Stimulated activated CD4-positive, alpha-beta T cell treated with anti-CD3 and anti-CD28 coated beads, TNF-alpha, amount 100 ng/mL, for 1 hour (primary cell): ENCODE data around the gene IYD.
"Not testable (repeated sequence)": the region's sequence is repeated elsewhere in the genome, so short reads cannot be mapped to it uniquely, and the experiment has no call there.

Source experiments
- DNase-seq, 3 donors: peaks; one replicate each; pipeline ENCODE4 v3.0.0-alpha.2; 2020; ENCODE audit warnings: low read depth in 3 of 3, low spot score in 1 of 3

The IYD gene

DNA sequence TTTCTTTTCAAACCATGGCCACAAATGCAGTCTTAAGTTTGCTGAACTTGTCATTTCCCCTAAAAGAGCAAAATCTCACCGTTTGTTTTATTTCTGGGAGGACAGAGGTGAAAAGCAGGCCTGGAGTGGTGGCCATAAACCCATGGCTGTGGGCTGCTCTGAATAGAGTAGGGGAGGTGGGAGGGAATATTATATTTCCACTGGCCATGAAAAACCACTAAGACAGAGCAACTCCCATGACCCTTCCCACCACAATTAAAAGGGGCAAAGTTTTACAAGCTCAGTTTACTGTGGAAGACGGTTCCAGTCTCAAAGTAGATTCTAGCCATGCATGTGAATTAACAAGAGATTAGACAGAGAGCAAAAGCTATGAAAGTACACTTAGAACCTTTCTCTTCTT, 59.0 kb downstream of the IYD start:
- no peak for DNase-seq

DNA sequence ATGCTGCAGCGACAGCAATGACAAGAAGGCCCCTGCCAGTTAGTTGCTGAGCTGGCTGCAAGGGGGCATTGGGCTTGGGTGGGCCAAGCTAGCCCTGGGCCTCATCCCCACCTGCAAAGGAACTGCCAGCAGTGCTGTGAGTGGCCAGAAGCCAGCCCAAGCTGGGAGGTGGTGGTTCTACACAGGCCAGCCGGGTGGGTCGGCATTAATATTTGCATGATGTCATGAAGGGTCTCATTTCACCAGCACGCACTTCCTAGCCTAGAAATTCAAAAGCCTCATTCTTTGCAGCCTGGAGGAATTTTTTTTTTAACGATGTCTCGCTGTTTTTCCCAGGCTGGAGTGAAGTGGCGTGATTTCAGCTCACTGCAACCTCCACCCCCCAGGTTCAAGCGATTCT, 62.0 kb downstream of the IYD start:
- no peak for DNase-seq

DNA sequence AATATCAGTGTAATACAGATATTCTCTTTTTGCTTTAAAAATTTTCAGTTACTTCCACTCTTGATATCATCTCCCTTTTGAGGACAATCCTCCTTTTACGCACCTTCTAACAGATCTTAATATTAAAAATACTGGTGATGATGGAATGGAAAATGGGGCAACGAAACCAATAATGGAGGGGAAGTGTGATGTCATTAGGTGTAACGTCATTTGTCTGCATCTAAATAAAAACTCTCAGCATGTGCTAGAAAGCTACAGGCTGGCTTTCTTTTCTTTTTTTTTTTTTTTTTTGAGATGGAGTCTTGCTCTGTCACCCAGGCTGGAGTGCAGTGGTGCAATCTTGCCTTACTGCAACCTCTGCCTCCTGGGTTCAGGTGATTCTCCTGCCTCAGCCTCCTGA, 66.5 kb downstream of the IYD start:
- DNase-seq, result no peak

DNA sequence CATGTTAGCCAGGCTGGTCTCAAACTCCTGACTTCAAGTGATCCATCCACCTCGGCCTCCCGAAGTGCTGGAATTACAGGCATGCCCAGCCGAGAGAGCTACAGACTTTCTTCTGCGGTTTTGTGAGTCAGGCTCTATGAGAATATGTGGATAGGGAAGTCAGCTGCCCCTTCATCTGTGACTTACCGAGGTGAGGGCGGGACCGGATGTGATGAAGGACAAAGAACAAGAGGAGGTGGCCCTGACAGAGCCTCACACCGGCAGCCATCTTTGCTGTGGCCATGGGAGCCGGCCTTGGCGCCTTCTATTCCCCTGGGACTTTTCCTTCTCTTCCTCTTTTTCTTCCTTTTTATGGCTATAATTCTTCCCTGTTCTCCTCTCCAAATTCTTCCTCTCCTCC, 67.0 kb downstream of the IYD start:
- no peak for DNase-seq

DNA sequence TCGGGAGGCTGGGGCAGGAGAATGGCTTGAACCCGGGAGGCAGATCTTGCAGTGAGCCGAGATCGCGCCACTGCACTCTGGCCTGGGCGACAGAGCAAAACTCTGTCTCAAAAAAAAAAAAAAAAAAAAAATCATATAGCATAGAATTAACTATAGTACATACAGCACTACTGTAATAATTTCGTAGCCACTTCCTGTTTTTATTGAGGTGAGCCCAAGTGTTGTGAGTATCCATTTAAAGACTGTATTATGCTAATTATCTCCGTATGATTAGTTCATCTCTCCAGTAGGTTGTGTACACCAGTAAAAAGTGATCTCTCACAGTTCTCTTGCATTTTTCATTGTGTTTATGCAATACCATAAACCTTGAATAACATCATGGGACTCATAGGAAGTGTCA, 70.6 kb downstream of the IYD start:
- no peak for DNase-seq

DNA sequence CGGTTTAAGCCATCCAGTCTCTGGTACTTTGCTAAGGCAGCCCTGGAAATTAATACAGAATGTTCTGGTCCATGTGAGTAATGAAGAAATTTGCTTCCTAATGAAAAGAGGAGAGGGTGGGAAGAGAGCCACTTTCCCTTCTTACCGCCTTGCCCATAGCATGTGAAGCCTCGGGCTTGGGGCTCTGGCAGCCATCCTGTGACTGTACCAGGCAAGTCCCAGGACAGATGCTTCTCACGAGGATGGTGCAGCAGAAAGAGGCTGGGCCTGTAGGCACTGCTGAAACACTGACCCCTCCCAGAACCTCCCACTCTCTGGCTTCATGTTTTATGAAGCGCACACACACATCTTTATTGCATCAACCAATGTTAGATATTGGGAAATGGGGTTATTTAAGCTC, 74.8 kb downstream of the IYD start:
- no peak for DNase-seq

DNA sequence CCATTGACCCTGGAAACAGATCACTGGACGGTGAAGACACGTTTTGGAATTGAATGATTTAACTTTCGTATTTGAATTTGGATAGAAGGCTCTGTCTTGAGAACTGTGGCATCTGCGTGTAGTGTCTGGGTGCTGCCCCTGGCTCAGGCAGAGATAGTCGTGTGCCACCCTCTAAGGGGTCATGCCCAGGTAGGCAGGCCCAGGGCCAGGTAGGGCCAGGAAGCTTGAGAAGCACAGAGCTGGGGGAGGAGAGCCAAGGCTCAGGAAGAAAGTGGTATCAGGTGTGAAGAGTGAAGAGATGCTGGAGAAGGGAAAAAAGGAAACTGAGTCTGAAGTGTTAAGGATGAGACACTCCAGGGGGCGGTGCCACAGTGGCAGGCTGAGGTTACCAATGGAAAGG, 75.5 kb downstream of the IYD start:
- no peak for DNase-seq

DNA sequence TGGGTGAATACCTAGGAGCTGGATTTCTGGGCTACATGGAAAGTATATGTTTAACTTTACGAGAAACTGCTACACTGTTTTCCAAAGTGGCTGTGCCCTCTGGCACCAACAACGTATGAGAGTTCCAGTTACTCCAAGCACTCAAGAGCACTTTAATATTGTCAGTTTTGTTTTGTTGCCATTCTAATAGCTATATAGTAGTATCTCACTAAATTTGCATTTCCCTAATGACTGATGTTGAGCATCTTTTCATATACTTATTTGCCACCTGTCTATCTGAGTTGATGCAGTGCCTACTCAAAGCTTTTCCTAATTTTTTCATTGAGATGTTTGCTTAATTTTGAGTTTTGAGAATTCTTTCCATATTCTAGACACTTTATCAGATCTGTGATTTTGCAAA, 76.7 kb downstream of the IYD start:
- DNase-seq, result no peak

DNA sequence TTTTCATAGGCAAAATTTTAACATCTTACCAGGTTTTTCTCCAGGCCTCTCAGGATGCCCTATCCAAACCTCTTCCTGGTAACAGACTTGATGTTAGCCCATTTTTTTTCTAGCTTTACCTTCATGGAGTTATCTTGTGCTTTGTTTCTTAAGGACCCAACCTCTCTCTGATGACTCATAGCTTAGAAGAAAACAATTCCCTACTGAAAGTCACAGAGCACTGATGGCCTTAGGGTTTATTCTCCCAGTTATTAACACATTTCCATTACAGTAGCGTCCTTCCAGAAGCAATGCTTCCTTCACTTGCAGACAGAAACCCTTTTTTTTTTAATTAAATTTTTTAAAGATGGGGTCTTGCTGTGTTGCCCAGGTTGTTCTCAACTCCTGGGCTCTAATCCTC, 79.4 kb downstream of the IYD start:
- no peak for DNase-seq

DNA sequence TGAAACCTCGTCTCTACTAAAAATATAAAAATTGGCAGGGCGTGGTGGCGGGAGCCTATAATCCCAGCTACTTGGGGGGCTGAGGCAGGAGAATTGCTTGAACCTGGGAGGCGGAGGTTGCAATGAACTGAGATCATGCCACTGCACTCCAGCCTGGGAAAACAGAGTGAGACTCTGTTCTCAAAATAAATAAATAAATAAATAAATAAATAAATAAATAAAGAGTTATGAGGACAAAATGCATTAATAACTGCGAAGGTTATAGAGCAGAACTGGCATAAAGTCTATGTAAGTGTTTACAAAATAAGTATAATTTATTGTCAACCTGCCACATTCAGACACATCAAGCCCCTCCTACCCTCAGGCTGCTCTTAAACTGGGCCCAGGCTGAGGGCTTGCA, 80.2 kb downstream of the IYD start:
- not testable (repeated sequence) for DNase-seq

DNA sequence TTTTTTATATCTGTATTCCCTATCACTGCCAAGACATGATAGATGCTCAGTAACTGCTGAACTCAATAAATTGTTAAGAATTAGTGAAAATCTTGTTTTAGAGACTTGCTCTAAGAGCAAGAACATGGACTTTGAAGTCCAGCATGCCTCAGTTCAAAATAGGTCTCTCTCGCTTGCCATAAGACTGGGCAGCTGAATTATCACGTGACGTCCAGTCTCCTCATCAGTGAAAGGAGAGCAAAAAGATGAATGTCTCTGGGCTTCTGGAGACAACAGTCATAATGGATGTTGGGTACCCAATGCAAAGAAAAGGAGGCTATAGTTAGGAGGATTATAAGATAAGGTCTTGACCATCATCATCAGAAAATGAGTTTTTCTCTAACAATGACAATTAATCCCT, 82.1 kb downstream of the IYD start:
- DNase-seq, result no peak

DNA sequence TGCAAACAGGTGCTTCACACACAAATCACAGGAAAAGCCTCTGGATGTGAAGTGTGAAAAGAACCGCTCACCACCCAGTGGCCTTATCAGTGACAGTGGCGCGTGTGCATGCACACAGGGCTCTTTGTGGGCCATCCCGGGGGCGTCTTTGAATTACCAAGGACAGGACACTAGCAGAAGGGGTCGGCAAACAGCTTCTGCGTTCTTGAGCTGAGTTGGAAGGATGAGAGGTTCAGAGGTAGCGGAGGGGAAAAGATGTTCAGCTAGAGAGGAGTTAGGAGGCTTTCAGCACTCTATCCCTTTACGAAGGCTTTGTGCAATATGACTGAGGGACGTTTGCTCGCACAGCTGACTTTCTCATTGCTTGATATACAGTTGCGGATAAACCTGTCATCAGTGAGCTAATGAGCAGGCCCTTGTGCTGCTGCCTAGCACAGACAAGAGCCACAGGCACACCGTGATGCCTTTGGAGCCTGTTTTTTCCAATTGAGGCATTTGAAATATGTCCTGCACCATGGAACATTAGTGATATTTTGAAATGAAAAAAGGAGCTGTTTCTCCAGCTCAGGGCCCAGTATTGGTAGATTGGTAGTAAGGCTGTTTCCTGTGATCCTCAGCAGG, 83.1 kb downstream of the IYD start:
- DNase-seq, result no peak

DNA sequence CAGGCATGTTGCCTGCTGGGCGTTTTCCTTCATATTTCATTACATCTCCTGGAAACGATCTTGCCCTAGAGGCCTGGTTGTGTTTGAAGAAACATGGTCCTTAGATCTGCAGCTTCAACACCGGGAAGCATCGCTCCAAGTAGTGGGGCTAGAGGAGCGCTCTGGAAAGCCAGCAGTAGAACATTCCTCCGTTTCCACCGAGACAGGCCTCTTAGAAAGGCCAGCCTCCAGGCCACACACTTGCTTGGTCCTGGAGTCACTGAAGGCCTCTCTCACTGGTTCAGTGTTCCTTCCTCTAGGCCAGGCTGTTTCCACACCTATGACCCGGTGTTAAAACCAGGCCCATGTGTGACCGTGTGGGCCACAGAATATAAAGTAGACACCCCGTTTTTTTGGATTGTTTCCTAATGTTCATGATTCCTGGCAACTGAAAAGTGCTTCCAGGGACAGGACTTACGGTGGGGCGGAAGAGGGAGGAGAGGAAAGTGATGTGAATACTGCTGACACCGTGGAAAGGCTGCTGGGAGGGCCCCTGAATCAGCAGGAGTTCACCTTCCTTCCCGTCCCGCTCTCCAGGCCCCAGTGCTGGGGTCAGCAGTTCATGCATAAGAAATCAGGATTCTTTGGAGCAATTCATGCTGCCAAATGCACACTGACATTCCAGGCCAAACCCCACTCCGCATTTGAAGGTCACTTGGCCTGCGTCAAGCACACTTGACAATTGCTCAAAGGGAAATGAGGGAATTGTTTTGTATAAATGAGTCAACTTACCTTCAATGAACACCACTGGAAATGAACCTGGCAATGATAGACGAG, 83.8 kb downstream of the IYD start:
- DNase-seq, result no peak

DNA sequence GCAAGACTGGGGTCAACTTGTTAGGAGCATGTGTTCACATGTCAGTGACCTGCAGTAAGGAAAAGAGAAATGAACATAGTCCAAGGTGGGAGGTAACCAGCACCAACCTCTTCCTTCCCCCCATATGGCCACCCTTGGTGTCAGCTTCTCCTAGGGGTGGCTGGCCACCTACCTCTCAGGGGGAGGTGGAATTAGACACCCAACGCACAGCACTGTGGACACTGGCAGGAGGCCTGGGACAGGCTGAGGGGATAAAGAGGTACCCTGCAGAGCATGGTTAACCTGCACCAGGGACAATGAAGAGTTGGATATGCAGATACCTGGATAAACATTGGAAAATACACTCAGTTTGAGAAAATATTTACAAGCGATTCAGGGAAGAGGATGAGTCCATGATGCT, 84.5 kb downstream of the IYD start:
- no peak for DNase-seq
